Stimulated activated CD4-positive, alpha-beta T cell treated with anti-CD3 and anti-CD28 coated beads, Interleukin-1b, Interleukin-23, amount 100 ng/mL, for 24 hours (primary cell): ENCODE data around the gene EIF3M.

ENCODE experiments used
- DNase-seq, 4 experiments: peaks; one replicate each; pipeline ENCODE4 v3.0.0-alpha.2; 2020; ENCODE audit warnings: low read depth in 4 of 4, low spot score in 1 of 4

Gene EIF3M

DNA sequence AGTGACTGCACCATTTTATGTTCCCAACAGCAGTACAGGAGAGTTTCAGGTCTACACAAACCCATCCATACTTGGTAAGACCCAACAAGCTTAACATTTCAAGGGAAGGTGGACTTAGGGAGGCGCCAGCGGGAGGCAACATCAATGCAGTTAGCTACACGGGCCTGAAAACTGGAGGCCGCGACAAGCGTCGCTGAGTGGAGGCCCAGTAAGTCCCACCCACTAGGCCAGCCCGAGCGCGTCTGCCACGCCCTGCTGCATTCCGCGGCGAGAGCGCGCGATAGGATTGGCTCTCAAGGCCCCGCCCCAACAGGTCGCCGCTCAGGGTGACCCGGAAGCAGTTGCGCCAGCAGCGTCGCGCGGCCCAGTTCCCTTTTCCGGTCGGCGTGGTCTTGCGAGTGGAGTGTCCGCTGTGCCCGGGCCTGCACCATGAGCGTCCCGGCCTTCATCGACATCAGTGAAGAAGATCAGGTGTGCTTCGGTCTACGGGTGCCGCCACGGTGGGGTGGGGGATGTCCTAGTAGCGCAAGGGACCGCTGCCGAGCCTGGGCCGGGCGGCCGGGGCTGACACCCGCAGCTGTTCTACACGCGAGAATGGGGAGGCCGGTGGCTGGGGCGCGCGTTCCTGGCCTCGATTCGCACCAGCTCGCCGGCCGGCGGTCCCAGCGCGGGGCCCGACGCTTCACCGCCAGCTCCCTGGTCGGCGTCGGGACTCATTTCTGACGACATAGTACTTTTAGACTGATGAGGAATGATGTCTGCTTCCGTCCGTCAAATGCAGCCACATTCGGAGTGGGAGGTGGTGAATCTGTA lies at the start of gene EIF3M:
Gene EIF3M, plus strand, starts transcription at position 373 of the 813 bp plus-strand sequence. Its CDS starts 57 bp downstream, at position 430.
- peak; percentile 90 to 94 (median 92) for DNase-seq

DNA sequence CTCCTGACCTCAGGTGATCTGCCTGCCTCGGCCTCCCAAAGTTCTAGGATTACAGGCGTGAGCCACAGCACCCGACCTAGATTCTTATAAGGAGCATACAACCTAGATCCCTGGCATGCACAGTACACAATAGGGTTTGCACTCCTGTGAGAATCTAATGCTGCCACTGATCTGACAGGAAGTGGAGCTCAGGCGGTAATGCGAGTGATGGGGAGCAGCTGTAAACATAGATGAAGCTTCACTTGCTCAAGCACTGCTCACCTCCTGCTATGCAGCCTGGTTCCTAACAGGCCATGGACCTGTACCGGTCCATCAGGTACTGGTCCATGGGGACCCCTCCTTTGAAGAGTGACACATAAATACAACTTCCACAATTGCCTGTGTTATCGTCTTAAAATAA lies 44.8 kb upstream of the EIF3M start:
- no peak for DNase-seq

DNA sequence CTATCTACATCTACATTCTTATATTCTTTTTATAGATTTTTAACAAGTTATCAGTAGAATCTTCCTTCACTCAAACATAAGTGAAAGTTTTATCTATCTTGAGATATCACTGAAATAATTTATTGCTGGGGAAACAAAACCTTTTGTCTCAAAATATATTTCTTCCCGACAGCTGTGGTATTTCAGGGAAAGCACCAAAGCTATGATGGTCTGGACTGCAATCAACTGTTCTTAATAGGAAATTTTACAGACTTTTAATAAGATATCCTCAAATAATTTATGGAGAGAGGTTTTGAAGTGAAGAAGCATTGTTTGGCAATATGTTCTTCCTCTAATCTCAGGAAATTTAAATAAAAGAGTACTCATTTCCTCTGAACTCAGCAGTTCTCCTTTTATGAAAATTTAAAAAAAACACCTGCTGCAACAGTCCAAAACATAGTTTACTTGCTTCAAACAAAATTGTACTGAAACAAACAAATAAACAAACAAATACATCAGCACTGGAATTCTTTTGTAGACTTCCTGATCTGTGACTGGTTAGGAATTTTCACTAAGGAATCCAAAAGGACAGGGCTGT lies 33.9 kb upstream of the EIF3M start:
- no peak for DNase-seq

DNA sequence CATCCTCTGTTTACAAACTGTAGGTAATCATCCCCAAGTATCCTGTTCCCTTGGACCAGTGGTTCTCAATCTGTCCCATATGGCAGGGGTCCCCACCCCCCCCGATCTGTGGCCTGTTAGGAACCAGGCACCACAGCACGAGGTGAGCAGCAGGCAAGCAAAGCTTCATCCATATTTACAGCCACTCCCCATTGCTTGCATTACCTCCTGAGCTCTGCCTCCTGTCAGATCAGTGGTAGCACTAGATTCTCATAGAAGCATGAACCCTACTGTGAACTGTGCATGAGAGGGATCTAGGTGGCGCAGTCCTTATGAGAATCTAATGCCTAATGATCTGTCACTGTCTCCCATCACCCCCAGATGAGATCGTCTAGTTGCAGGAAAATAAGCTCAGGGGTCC lies 33.4 kb upstream of the EIF3M start:
- no peak for DNase-seq

DNA sequence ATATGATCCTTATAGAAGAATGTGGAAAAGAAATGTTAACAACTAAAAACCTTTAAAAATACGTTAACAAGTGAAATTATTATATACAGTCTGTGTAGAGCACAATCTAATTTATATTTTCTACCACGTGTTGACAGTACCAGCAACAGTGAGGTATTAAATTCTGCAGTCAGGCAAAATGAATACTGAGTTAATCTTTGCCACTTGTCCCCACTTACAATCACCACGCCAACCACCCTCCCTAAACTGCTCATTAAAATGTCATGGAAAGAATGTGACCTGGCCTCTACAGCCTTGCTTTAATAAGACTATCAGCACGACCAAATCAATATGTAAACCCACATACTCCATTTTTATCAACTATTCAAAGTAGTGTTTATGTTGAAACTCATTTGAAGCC lies 28.5 kb upstream of the EIF3M start:
- DNase-seq: no peak

DNA sequence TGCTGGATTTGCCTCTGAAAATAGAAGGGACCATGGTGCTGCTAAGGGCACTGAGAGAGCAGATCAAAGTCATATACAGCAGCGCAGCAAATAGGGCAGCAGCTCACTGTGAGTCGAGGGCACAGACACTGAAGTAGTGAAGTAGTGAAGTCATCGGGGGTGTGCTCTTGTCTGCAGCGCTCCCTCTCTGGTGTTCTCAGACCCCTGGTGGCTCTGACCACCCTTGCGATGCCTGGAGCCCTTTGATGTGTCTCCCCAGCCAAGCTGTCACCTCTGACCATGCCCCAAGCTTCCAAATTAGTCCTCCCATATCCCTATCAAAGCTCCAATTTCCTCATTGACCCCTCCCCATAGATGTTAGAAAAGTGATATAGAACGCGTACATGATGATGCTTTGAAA lies 27.7 kb upstream of the EIF3M start:
- no peak for DNase-seq

DNA sequence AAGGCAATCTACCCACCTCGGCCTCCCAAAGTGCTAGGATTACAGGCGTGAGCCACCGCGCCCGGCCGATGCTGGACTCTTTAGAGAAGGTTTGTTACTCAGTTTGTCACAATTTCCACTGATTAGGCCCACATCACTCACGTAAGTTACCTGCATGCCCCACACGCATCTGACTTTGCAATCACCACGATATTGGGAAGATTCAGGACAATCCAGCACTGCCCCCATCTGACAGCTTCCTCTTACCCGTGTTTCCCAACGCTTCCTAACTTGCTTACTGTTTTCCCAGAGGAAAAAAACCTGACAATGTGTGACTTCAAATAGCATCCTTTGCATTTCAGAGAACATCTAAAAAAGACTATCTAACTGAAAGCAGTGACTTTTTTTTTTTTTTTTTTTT lies 21.8 kb upstream of the EIF3M start:
- no peak for DNase-seq

DNA sequence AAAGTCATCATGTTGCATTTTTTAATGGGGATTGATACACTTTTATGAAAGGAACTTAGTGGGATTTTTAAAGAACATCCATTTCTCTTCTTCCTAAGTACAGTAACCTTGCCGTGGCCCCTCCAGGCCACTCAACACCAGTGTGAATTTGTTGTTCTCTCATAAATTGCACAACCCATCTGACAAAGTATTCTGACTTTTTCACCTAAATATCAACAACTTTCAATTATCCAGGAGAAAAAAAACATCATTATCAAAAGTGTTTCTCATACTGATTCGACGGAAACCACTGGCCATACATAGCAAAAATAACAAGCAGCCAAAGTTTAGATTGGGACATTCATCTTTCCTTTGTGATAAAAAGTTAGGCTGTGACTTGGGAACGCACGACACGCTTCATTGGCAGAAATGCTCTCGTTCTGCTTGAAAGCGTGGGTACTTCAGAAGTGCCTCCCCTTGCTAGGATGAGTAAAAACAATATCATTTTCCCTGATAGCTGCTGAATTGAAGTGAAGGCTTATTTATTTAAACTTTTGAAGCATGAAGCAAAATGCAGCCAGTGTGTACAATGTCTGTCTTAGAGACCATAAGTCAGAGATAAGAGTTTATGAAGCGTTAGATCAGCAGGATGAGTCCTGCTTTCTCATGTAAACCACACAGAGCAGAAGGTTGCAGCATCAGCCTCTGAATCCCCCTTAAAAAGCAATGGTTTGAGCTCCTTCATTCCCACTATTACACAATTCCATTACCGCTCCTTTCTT lies 20.6 kb upstream of the EIF3M start:
- no peak for DNase-seq

DNA sequence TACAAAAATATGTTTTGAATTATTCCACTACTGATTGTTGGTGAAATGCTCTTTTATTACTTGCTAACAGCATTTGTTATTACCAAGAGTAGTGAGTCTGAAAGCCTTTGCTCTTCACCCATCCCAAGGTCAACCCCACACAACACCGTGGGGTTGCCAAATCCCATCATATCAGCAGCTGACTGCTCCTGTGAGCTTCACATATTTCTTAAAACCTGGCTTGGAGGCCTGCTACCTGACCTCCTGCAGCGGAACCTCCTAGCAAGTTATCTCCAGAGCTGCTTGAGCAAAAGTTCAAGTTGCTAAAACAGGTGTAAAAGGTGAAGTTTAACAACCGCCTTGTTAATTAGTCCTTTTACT lies 20.1 kb upstream of the EIF3M start:
- DNase-seq: no peak

DNA sequence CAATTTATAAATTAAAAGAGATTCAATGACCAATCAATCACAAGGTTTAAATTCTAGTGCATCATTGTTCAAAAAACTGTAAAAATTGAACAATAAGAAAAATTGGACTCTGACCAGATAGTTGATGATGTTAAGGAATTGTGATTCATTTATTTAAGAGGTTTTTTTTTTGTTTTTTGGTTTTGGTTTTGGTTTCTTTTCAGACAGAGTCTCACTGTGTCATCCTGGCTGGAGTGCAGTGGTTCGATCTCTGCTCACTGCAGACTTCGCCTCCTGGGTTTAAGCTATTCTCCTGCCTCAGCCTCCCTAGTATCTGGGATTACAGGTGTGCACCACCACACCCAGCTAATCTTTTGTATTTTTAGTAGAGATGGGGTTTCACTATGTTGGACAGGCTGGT lies 17.1 kb upstream of the EIF3M start:
- no peak for DNase-seq

DNA sequence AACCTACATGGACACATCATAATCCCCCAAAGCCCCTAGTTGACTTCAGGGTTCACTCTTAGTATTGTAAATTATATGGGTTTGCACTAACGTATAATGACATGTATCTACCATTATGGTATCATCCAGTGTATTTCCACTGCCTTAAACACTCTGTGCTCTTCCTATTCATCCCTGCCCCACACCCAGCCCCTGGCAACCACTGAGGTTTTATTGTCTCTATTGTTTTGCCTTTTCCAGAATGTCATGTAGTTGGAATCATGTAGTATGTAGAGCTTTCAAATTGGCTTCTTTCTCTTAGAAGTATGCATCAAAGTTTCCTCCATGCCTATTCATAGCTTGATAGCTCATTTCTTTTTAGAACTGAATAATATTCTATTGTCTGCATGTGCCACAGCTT lies 16.5 kb upstream of the EIF3M start:
- no peak for DNase-seq

DNA sequence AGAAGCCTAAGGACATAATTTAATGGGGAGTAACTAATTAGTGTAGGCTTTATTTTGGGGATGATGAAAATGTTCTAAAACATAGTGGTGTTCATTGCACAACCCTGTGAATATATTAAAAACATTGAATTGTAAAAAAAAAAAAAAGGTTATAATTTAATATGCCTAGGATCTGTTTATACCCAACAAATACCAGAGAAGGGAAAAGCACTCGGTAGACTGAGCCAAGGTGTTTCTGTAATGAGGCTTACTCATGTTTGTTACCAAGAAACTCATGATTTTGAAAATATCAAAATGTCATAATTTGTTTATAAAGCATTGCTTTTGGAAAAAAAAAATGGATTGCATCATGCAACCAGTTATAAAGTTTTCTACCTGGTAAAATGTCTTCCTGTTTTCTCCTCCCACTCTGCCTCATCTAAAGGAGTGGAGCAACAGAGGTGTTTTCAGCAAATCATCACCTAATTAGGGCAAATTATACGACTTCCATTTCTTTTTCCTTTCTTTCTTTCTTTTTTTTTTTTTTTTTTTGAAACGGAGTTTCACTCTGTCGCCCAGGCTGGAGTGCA lies 14.2 kb upstream of the EIF3M start:
- no peak for DNase-seq

DNA sequence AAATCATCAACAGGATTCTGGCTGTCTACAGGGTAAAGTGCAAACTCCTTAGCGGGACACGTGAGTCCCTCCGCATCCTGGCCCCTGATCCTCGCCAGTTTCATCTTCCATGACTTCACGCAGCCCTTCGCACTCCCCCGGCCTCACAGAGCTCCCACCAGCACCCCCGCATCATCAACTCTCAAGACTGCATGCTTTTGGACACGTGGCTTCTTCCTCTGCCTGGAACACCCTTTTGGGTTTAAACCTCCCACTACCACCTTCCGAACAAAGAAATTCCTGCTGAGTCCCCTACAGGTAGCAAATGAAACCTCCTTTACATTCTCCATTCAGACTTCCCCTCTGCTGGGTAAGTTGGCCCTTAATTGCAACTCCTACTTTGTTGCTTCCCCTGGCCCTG lies 12.6 kb upstream of the EIF3M start:
- no peak for DNase-seq

DNA sequence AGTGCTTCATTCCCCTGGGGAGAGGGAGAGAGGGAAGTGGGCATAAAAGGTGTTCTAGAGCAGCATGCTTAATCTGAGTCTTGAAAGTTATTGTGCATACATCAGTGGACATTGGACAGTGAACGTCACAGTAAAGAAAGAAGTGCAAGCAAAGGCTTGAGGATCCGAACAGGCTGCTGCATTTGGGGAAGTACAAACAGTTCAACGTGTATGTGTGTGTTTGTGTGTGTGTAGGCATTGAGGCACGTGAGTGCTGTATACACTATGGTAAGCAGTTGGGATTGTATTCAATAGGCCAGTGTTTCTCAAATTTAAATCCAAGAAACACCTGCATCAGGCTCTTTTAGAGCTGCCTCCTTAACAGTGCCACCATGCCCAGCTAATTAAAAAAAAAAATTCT lies 10.4 kb upstream of the EIF3M start:
- no peak for DNase-seq

DNA sequence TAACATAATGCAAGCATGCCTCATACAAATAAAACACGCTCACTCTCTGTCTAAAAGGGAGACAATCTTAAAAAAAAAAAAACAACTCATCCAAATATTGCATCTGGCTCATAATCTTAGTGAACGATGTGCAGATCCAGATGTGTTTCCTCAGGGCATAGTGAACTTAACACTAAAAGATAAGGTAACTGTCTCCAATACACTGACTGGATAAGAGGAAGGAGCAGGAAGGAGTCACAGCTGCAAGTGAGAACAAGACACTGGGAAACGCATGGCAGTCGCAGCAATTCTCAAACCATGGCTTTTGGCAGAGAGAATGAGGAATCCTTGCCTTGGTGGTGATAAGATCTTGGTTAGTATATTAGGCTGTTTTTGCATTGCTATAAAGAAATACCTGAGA lies 9.2 kb upstream of the EIF3M start:
- DNase-seq: no peak

DNA sequence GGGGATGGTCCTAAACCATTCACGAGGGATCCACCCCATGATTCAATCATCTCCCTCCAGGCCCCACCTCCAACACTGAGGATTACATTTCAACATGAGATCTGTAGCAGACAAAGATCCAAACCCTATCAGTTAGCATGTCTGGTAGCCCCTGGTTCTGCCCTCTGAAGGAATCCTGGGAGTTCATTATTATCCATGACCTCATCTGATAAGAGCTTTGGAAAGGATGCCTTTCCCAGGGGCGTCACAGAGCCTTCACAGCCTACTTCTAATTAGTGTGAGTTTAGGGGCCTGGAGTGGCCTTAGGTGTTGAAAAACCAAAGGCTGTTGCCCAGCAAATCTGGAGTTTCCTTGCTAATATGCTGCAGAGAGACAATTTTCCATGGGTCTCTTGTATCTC lies 8.6 kb upstream of the EIF3M start:
- DNase-seq: no peak

DNA sequence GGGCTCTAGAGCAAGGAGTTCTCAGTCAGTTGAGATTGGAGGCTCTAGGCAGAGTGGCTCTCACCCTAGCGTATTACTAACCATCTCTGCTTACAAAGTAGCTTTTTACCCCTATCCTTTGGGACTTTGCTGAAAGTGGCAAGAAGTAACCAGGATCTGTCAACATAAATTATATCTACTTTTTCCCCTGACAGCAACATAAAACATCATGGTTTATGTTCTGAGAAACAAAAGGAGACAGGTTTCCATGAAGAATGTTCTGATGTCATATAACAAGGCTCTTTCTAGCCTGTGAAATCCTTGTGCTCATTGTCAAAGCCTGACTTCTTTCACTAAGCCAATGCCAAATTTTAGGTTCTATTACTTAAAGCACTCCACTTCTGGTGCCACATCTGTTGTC lies 7.2 kb upstream of the EIF3M start:
- DNase-seq: no peak

DNA sequence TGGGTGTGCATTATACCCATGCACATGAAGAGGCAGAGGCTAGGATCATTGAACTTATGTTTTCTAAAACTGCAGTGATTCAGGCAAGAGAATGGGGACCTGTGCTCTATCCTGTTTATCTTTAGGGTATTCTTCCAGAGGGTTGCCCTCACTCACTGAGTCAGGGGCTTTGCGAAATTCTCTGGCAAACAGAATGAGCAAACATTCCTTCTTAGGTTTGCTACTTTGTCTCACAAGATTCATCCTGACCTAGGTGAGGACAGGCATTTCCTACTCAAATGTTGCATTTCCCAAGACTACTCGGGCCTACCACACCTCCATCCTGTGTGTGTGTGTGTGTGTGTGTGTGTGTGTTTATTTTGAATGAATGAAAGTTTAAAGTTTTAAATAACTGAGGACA lies 2.7 kb upstream of the EIF3M start:
- DNase-seq: no peak

DNA sequence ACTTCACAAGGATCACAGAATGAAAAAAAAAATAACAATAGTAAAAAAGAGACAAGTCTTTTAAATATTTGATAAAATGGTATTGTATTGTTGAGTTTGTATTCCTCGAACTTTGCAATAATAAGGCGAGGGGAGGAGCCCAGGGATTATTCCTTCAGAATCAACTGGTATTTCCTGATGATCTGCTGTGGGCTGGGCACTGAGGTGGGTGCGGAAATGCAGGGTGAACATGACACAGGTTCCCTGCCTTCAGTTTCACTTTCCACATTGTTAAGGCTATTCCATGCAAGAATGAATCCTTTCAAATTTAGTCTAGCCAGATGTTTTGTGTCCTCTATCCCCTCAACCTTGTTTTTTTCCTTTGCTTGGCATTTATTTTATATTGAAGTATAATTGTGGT lies 2.1 kb upstream of the EIF3M start:
- DNase-seq: no peak

DNA sequence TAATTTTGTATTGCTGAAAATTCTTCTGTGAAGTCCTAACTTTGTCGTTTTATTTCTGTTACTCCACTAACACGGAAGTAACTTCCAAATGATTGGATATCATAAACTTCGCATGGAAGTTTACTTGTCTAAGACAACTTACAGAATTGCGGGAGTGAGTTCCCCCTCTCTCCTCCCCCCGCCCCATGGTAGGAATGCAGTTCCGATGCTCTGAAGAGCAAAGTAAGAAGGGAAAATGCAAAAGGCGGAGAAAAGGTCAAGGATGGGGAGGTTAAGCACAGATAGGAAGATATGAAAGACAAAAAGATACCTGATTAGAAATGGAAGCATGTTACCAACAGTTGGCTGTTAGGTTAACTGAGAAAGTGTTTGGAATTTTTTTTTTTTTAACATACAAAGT lies 1.3 kb downstream of the EIF3M start:
- no peak for DNase-seq

DNA sequence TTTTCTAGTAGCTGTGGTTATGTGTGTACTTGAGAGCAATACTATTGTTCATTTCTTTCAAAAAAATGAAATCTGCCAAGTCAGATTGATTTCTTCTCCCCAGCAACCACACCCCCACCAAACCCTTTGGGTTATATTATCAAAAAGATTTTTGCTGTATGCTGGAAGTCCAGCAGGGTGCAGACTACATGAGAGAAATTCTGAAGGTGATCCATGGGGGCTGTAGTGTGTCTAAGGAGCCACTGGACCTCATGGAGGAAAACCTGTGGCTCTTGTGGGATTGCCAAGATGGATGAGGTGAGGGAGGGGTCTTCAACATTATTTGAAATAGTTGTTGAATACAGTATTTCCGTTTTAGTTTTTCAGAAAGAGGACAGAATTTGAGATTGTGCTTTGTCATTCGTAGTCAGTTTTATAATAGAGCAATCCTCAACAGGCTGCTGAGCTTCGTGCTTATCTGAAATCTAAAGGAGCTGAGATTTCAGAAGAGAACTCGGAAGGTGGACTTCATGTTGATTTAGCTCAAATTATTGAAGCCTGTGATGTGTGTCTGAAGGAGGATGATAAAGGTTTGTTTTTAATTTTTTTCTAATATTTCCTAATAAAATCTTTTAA lies 3.1 kb downstream of the EIF3M start:
- no peak for DNase-seq

DNA sequence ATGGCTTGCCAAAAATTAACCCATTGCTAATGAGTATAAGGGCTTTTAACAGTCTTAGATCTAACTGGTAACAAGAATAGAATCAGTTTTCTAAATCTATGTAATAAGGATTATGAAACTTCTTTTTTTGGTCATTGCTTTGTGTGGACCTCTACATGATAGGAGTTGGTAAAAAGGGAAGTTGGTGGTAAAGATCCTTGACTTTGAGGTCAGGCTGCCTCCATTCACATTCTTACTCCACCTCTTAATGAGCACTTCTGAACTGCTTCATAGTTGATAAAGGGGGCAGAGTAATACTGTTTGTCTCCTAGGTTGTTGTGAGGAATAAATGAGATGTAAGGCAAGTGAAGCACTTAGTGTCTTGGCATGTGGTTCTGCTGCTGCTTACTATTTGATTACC lies 10.6 kb downstream of the EIF3M start:
- no peak for DNase-seq
